Brain microvascular endothelial cell (primary cell): ENCODE data around the gene UCN.

Source experiments
- DNase-seq: peaks from one replicate; pipeline ENCODE4 v3.0.0-alpha.2; 2020
- H3K27ac ChIP-seq: fragments of 250-450 bp; sonication (Bioruptor Pico); 2 replicates; pipeline ENCODE4 v1.5.1; 2020; ENCODE audit warnings: mild to moderate bottlenecking, moderate library complexity
- H3K27me3 ChIP-seq: fragments of 250-450 bp; sonication (Bioruptor Pico); replicated peaks from 2 replicates; pipeline ENCODE4 v1.5.1; 2020; ENCODE audit warnings: mild to moderate bottlenecking
- H3K36me3 ChIP-seq: fragments of 250-450 bp; sonication (Bioruptor Pico); replicated peaks from 2 replicates; pipeline ENCODE4 v1.5.1; 2020; ENCODE audit warnings: mild to moderate bottlenecking
- H3K4me3 ChIP-seq: 2 replicates; pipeline ENCODE4 v1.5.1; 2011; ENCODE audit warnings: low read depth, mild to moderate bottlenecking, control low read depth, low read length, moderate library complexity
- in situ Hi-C: cut with HindIII; loops from 2 replicates; pipeline ENCODE4 v1.10.0; 2017; ENCODE audit warnings: low sequenced_read_pairs, low pct_ligation_motif_present
- TF ChIP-seq, protein P1 (sequence below): IDR thresholded peaks from 2 replicates; pipeline ENCODE4 v1.5.1; 2011; ENCODE audit warnings: low read depth, mild to moderate bottlenecking, moderate library complexity, low read length, control low read depth, inconsistent platforms; ENCODE audit errors: missing control alignments

The UCN gene

DNA sequence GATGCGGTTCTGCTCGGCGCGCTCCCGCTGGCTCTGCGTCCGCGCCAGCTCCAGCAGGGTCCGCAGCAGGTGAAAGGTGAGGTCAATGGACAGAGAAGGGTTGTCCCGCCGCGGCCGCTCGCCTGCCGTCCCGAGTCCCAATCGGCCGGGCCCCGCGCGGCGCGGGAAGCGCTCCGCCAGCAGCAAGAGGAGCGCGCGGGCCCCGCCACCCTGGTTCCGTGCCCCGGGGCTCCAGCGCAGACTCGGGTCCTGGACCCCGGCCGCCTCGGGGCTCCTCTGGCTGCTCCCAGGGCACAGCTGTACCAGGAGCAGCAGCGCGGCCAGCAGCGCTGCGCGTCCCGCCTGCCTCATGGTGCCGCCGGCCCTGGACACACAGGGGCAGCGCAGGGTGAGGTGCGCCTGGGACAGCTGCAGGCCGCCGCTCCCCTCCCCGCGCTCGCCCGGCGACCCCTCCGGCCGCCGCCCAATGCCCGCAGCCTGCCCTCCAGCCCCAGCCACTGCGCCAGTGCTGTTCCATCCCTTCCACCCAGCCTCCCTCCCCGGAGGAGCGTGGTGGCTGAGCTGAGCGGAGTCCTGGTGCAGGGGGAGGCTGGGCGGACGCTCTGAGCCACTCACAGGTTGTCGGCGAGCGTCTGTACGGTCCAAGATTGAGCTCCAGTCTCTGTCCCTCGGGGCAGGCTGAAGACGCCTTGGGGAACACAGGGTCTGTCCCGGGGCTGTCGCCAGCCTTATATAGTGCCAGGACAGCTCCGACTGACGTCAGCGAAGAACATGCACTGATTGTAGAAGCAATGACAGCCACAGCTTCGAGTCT, 493 bp downstream of the UCN start:
- in situ Hi-C loops: no loop called here
- no peak overlapping the region for H3K27ac ChIP-seq
- TF ChIP-seq, protein P1, sequence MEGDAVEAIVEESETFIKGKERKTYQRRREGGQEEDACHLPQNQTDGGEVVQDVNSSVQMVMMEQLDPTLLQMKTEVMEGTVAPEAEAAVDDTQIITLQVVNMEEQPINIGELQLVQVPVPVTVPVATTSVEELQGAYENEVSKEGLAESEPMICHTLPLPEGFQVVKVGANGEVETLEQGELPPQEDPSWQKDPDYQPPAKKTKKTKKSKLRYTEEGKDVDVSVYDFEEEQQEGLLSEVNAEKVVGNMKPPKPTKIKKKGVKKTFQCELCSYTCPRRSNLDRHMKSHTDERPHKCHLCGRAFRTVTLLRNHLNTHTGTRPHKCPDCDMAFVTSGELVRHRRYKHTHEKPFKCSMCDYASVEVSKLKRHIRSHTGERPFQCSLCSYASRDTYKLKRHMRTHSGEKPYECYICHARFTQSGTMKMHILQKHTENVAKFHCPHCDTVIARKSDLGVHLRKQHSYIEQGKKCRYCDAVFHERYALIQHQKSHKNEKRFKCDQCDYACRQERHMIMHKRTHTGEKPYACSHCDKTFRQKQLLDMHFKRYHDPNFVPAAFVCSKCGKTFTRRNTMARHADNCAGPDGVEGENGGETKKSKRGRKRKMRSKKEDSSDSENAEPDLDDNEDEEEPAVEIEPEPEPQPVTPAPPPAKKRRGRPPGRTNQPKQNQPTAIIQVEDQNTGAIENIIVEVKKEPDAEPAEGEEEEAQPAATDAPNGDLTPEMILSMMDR: no peak
- peaks cover 37% of the 10 kb centered on the region for H3K27me3 ChIP-seq
- H3K36me3 ChIP-seq: peaks cover 3% of the 10 kb centered on the region
- DNase-seq: no peak
- H3K4me3 ChIP-seq: no peak overlapping the region

DNA sequence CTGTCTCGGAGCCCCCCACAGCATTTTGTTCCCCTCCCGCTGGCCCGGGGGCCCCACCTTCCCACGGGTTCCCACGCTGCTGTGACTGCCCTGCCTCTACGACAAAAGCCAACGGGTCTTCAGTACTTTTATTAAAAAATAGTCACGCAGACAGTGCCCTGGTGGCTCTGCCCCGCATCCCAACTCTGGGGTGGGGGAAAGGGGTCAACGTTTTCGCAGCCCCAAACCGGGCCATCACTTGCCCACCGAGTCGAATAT, 1.0 kb downstream of the UCN start:
- in situ Hi-C loops: no loop called here
- no peak overlapping the region for H3K4me3 ChIP-seq

DNA sequence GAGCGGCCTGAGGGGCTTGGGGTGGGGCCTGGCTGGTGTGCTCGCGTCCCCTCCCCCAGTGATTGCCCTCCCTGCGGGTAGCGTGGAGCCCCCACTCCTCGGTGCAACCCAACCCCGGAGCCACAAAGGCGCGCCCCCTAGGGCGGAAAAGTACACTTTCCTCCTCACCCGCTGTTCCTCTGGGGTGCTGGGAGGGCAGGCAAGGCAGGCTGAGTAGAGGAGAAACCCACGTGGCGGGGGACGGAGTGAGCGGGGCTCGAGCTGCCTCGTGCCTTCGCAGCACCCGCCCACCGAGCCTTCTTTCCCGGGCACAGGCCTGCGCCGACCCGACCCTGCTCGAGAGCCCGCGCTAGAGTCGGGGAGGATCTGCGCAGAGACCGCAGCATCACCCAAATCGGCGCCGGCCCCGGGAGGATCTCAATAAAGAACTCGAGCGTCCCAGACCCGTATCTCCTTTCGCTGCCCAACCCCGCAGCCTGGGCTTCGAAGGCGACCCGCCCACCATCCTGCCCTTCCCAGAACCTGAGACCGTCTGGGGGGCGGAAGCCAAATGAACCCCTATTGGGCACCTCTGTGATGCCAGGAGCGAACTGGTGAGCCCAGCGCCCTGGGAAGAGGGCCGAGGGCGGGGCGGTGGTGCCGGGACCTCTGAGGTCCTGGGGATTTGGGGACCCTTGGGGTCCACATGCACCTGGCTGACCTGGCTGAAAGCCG, 1.5 kb downstream of the UCN start:
- peaks cover 3% of the 10 kb centered on the region for H3K36me3 ChIP-seq
- no peak for DNase-seq
- no peak overlapping the region for H3K4me3 ChIP-seq
- H3K27me3 ChIP-seq: peaks cover 37% of the 10 kb centered on the region
- TF ChIP-seq, protein P1: no peak
- in situ Hi-C loops: no loop called here
- no peak overlapping the region for H3K27ac ChIP-seq

More for the DNA sequence above, 1.0 kb downstream of the UCN start:
- Histone ChIP-seq H3K27ac (no peak overlapping the region), H3K27me3 (peaks cover 37% of the 10 kb centered on the region), H3K36me3 (peaks cover 3% of the 10 kb centered on the region)
- DNase-seq: no peak
- TF ChIP-seq, protein P1: no peak

DNA sequence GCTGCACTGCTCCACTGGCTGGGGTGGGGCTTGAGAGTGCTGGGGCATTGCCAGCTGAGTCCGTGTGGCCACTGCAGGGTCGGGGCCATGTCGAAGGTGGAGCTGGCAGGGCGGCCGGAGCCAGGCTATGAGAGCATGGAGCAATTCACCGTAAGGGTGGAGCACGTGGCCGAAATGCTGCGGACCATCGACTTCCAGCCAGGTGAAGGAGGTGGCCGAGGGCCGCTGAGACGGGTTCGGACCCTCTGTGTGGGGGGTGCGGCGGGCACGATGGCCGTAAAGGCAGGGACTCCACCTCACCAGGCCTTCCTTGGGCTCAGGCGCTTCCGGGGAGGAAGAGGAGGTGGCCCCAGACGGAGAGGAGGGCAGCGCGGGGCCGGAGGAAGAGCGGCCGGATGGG, 2.1 kb downstream of the UCN start:
- in situ Hi-C loops: no loop called here
- Histone ChIP-seq H3K27me3 (peaks cover 37% of the 10 kb centered on the region), H3K4me3 (no peak overlapping the region), H3K27ac (no peak overlapping the region), H3K36me3 (peaks cover 3% of the 10 kb centered on the region)
- TF ChIP-seq, protein P1: no peak
- DNase-seq: no peak

DNA sequence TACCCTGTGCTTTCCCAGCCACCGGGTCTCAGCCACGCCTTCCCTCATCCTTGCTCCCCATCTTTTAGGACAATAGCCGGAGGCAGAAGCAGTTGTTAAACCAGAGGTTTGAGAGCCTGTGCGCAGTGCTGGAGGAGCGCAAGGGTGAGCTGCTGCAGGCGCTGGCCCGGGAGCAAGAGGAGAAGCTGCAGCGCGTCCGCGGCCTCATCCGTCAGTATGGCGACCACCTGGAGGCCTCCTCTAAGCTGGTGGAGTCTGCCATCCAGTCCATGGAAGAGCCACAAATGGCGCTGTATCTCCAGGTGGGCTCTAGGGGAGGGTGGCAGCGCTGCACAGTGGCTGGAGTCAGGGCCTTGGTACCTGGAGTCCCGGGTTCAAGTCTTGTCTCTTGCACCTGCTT, 2.7 kb downstream of the UCN start:
- no peak overlapping the region for H3K4me3 ChIP-seq
- H3K27me3 ChIP-seq: peaks cover 37% of the 10 kb centered on the region
- TF ChIP-seq, protein P1: no peak
- in situ Hi-C loops: no loop called here
- H3K27ac ChIP-seq: no peak overlapping the region
- DNase-seq: no peak
- peaks cover 3% of the 10 kb centered on the region for H3K36me3 ChIP-seq
